Central memory CD8-positive, alpha-beta T cell (primary cell): ENCODE measurements around the gene ZNF777.
"Not testable (repeated sequence)": the region's sequence is repeated elsewhere in the genome, so short reads cannot be mapped to it uniquely, and the experiment has no call there.

Experiments used
- ATAC-seq: fragments of 150-1000 bp; cut with Tn5 transposase; replicated peaks from 2 replicates; pipeline ENCODE4 v1.10.0; 2022; ENCODE audit warnings: mild to moderate bottlenecking, moderate FRiP score, moderate number of reproducible peaks; ENCODE audit not compliant: poor library complexity, severe bottlenecking; ENCODE audit errors: extremely low read depth
- DNase-seq, 2 donors: peaks; one replicate each; pipeline ENCODE4 v3.0.0; 2021; ENCODE audit warnings: low spot score in 2 of 2
- H3K27ac Mint-ChIP-seq: one replicate; pipeline ENCODE4 v1.8.0; 2022; ENCODE audit warnings: low read depth, mild to moderate bottlenecking, moderate library complexity, mixed read lengths
- H3K27me3 Mint-ChIP-seq: one replicate; pipeline ENCODE4 v1.8.0; 2022; ENCODE audit warnings: mixed read lengths
- H3K36me3 Mint-ChIP-seq: one replicate; pipeline ENCODE4 v1.8.0; 2022; ENCODE audit warnings: mild to moderate bottlenecking, moderate library complexity, mixed read lengths; ENCODE audit not compliant: insufficient read depth
- H3K4me1 Mint-ChIP-seq: one replicate; pipeline ENCODE4 v1.8.0; 2022; ENCODE audit warnings: mixed read lengths
- H3K4me3 Mint-ChIP-seq: one replicate; pipeline ENCODE4 v1.8.0; 2022; ENCODE audit warnings: mild to moderate bottlenecking, moderate library complexity, mixed read lengths
- H3K9me3 Mint-ChIP-seq: one replicate; pipeline ENCODE4 v1.8.0; 2022; ENCODE audit warnings: mixed read lengths

ZNF777 gene

DNA sequence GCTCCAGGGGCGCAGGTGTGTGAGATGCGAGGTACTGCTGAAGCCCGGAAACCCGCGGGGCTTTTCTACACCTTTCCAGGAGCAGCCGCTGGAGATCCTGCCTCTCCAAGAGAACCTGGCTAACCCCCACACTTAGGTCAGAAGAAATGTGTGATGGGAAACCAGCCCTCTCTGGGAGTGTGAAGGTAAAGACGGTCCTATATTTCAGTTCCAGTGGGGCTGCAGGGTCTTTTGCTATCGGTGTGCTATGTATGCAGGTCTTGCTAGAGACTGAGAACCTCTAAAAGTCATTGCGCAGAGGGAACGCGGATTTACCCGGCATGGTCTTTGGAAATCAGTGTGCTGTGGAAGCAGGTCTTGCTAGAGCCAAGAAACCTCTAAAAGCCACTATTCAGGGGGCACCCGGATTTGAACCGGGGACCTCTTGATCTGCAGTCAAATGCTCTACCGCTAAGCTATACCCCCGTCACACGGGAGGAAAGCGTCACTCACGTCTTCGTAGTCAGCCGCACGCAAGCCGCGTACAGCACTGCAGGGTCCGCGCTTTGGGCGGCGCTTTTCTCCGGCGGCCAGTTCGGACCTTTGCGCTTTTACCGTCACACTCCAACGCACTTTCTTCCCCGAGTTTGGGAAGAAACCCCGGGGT, 46.0 kb downstream of the ZNF777 start:
- peak overlapping the region; percentile 8 for H3K27ac Mint-ChIP-seq
- H3K9me3 Mint-ChIP-seq, result no peaks in the 10 kb centered on the region
- no peaks in the 10 kb centered on the region for H3K4me1 Mint-ChIP-seq
- H3K27me3 Mint-ChIP-seq, result peaks cover 57% of the 10 kb centered on the region
- peaks cover 4% of the 10 kb centered on the region for H3K36me3 Mint-ChIP-seq
- peak in 1 of 2 donors; percentile 25 for DNase-seq
- ATAC-seq, result peak; percentile 36
- peak overlapping the region; percentile 57 for H3K4me3 Mint-ChIP-seq

DNA sequence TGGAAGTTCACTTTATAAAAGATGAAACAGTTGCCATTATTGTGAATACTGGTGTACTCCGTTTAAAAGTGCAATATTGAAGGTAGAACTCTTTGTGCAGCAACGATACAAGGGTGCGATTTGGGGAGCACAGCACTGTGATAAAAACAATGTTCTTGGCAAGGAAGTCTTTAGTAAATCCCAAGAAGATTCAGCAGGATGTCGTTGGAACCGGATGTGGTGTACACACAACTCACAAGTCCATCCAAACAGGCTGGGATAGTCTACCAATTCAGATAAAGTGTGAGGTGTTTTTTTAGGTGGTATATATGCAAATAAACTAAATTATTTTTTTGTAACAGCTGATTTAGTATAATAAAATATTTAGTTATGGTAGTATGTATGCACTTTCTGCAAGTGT, 46.7 kb downstream of the ZNF777 start:
- DNase-seq (no peak), ATAC-seq (no peak)
- Mint-ChIP-seq H3K9me3 (no peaks in the 10 kb centered on the region), H3K4me3 (no peak overlapping the region), H3K36me3 (peaks cover 4% of the 10 kb centered on the region), H3K27ac (no peak overlapping the region), H3K27me3 (peaks cover 58% of the 10 kb centered on the region), H3K4me1 (no peaks in the 10 kb centered on the region)

DNA sequence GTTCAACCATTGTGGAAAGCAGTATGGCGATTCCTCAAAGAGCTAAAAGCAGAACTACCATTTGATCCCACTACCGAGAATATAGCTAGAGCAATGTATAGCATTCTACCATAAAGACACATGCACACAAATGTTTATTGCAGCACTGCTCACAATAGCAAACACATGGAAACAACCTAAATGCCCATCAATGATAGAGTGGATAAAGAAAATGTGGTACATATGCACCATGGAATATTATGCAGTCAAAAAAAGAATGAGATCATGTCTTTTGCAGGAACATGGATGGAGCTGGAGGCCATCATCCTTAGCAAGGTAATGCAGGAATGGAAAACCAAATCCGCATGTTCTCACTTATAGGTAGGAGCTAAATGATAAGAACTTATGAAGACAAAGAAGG, 47.8 kb downstream of the ZNF777 start:
- not testable (repeated sequence) for H3K4me3 Mint-ChIP-seq, DNase-seq, H3K36me3 Mint-ChIP-seq, ATAC-seq, H3K9me3 Mint-ChIP-seq, H3K4me1 Mint-ChIP-seq, H3K27ac Mint-ChIP-seq
- peaks cover 68% of the 10 kb centered on the region for H3K27me3 Mint-ChIP-seq

DNA sequence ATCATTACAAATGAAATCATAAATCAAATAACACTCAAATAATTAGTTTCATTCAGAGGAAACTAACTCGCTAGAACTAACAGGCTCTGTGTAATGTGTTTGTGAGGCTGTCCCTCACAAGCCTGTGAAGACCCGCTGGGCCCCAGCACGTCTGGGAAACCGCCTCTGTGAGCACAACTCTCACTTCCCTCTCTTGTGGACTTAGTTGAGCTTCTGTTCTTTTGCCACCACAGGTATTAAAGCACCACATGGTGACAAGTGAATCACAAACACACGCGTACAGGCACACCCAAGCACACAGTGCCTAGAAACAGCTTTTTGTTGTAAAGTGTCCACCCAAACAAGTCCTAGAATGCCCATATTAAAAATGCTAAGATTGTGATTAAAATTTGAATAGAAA, 51.0 kb downstream of the ZNF777 start:
- DNase-seq (no peak), ATAC-seq (no peak)
- no peaks in the 10 kb centered on the region for H3K36me3 Mint-ChIP-seq
- H3K4me3 Mint-ChIP-seq, result no peak overlapping the region
- H3K4me1 Mint-ChIP-seq, result no peaks in the 10 kb centered on the region
- H3K27me3 Mint-ChIP-seq, result peaks cover 68% of the 10 kb centered on the region
- no peaks in the 10 kb centered on the region for H3K9me3 Mint-ChIP-seq
- H3K27ac Mint-ChIP-seq, result no peak overlapping the region

DNA sequence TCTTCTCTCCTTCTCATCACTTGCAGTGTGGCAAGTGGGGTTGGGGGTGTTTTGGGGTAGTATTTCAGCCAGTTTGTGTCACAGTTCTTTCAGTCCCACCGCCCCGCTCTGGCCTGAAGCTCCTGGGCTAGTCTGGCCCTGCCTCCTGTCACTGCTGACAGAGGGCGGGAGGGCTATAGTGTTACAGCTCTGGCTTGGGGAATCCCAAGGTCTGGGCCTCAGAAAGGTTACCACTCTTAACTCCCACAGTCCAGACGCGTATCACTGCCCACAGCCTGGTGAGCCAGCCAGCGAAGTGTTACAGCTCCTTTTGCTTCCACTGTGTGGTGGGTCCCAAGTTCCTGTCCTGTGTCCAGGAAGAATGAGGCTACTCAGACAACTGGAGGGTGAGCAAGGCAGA, 56.0 kb downstream of the ZNF777 start:
- Mint-ChIP-seq H3K36me3 (no peaks in the 10 kb centered on the region), H3K4me3 (no peak overlapping the region), H3K27ac (no peak overlapping the region), H3K4me1 (no peaks in the 10 kb centered on the region), H3K9me3 (no peaks in the 10 kb centered on the region), H3K27me3 (peaks cover 43% of the 10 kb centered on the region)
- ATAC-seq, result no peak
- DNase-seq, result no peak

DNA sequence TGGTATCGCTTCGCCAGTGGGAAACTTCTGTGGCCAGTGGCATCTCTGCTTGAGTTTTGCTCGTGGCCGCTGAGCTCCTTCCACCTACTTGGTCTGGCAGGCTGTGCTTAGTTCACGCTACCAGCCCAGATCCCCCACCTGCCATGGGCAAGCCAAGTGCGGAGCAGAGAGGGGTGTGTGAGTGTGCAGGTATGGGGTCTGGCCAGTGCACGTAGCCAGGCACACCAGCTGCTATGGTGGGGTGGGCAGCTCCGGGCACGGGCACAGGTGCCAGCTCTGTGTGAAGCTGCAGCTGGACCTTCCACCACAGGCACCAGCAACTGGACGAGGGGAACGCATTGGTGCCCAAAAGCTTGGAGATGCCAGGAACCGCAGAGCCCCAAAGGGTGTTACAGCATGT, 56.5 kb downstream of the ZNF777 start:
- H3K27me3 Mint-ChIP-seq, result peaks cover 43% of the 10 kb centered on the region
- DNase-seq (no peak), ATAC-seq (no peak)
- H3K9me3 Mint-ChIP-seq, result no peaks in the 10 kb centered on the region
- no peak overlapping the region for H3K27ac Mint-ChIP-seq
- no peaks in the 10 kb centered on the region for H3K4me1 Mint-ChIP-seq
- H3K4me3 Mint-ChIP-seq, result no peak overlapping the region
- no peaks in the 10 kb centered on the region for H3K36me3 Mint-ChIP-seq

DNA sequence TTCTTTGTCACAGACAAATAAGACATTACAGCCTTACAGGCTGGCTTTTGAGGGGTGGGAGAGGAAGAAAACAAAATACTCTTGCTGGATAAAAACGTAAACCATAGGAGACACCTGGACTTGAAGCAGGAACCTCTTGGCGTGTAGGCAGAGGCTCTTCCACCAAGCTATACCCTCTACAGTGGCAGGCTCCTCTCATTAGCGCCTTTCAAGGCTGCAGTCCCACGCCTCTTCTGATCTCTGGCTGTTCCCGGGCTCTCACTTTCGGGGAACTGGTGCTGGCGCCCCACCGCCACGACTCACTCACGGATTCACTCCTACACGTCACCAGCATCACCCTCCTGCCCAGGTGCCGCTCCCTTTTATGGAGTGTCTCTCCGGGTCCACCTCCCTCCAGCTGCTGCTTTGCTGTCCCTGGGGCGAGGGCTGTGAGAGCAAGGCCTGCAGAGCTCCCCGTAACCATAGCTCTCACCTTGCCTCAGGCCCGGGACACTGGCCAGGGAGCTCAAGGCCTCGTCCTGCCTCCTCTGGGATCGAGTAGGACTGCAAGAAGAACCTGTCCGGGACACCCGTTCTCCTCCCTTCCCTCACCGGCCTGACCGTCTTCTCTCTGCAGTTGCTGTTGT, 62.6 kb downstream of the ZNF777 start:
- Mint-ChIP-seq H3K27me3 (peaks cover 72% of the 10 kb centered on the region), H3K9me3 (peaks cover 6% of the 10 kb centered on the region)
- DNase-seq, result no peak

DNA sequence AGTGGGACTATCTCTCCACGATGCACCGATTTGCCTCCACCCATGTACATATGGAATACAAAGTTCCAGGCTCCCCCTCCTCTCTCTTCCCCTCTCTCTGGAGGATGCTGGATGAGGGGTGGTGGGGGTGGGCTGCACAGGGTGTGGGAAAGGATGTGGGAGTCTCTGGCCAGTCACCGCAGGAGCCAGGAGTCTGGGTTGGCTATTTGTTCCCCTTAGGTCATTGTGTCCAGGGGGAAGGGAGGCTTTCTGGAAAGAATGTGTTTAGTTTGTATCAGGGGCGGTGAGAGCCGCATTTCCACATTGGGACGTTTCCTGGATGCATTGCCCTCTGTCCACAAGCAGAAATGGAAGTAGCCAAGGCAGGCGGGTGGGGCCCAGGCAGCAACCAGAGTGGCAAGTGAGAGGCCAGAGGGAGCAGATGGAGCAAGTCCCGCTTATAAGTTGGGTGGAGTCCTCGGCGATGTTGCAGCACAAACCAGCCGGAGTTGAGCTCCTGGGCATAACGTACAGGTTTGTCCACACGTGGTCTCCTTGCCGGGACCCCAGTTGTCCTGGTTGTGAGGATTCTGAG, 63.3 kb downstream of the ZNF777 start:
- Mint-ChIP-seq H3K4me3 (no peak overlapping the region), H3K36me3 (no peaks in the 10 kb centered on the region), H3K27me3 (peaks cover 76% of the 10 kb centered on the region), H3K9me3 (peaks cover 6% of the 10 kb centered on the region), H3K4me1 (no peaks in the 10 kb centered on the region), H3K27ac (no peak overlapping the region)
- DNase-seq (no peak), ATAC-seq (no peak)

More for the DNA sequence above, 62.6 kb downstream of the ZNF777 start:
- Mint-ChIP-seq H3K27ac (no peak overlapping the region), H3K4me1 (no peaks in the 10 kb centered on the region), H3K36me3 (no peaks in the 10 kb centered on the region), H3K4me3 (no peak overlapping the region)
- no peak for ATAC-seq

DNA sequence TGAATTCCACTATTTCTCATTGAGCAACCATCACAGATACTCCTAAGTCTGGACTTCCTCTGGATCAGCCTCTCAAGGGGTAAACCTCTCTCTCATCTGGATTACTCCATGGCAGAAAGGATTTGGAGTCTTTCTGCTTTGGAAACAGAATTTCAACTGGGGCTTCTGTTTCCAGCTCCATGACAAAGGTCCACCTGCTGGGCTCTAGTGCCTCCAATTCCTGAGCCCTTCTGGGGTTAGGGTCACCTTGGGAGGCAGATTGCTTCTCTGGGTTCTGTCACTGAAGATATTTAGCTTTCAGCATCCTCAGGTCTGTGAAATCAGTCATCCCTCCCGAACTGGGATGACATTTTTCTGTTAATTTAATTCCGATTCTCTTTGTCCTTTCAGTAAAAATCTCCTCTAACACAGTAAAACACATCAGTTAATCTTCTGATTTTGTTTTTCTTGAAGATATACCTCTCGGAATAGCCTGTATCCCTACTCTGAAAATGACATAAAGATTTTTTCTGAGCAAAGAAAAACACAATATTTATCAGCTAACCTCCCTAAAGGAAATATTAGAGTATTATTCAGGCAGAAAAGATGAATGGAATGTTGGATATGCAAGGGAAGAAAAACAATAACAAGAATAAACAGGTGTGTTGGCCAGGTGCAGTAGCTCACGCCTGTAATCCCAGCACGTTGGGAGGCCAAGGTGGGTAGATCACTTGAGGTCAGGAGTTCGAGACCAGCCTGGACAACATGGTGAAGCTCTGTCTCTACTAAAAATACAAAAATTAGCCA, 72.1 kb downstream of the ZNF777 start:
- H3K9me3 Mint-ChIP-seq, H3K4me3 Mint-ChIP-seq, H3K27ac Mint-ChIP-seq, DNase-seq, H3K4me1 Mint-ChIP-seq, H3K36me3 Mint-ChIP-seq, ATAC-seq: not testable (repeated sequence)
- H3K27me3 Mint-ChIP-seq, result peaks cover 43% of the 10 kb centered on the region

DNA sequence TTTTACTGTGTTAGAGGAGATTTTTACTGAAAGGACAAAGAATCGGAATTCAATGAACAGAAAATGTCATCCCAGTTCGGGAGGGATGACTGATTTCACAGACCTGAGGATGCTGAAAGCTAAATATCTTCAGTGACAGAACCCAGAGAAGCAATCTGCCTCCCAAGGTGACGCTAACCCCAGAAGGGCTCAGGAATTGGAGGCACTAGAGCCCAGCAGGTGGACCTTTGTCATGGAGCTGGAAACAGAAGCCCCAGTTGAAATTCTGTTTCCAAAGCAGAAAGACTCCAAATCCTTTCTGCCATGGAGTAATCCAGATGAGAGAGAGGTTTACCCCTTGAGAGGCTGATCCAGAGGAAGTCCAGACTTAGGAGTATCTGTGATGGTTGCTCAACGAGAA, 74.3 kb downstream of the ZNF777 start:
- peaks cover 58% of the 10 kb centered on the region for H3K27me3 Mint-ChIP-seq
- DNase-seq, H3K27ac Mint-ChIP-seq, H3K4me3 Mint-ChIP-seq, H3K9me3 Mint-ChIP-seq, ATAC-seq, H3K36me3 Mint-ChIP-seq, H3K4me1 Mint-ChIP-seq: not testable (repeated sequence)

DNA sequence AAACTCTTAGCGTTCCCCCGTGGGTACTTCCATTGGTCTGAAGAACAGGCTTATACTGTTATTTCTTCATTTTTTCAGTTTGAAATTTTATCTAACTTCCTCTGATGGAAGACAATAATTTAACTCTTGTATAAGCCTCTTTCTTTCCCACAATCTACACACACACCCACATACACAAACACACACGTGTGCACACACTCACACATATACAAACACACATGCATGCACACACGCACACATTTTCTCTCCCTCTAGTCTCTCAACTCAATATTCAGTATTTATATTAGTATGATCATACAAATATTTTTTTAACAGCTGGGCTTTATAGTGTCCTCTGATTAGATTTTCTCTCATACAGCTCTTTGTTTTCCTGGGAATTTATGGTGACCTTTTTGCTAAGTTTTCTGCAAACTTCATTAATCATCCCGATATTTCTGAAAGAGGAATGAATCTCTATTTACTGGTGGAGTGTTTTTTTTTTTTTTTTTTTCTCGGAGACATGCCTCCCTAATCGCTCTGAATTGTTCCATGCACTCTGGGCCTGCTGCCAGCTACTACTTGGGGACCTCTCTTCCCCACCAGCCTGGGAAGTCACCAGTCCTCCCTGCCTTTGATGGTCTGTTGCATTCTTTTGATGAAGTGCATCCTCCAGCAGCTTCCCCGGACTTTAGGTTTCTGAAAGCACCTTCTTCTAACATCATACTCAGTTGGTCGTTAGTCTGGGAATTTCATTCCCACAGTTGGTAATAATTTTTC, 75.5 kb downstream of the ZNF777 start:
- ATAC-seq, result no peak
- H3K4me1 Mint-ChIP-seq, result no peaks in the 10 kb centered on the region

More for the DNA sequence above, 75.5 kb downstream of the ZNF777 start:
- DNase-seq, result no peak
- H3K27me3 Mint-ChIP-seq, result peaks cover 68% of the 10 kb centered on the region
- no peaks in the 10 kb centered on the region for H3K36me3 Mint-ChIP-seq
- no peak overlapping the region for H3K27ac Mint-ChIP-seq
- H3K9me3 Mint-ChIP-seq, result peaks cover 4% of the 10 kb centered on the region
- H3K4me3 Mint-ChIP-seq, result no peak overlapping the region
